H9 (cell line): ENCODE data around the gene ATN1. TPM values are rescaled to one million over a fixed set of nuclear protein-coding genes. Genes with fewer than 3 reads are reported as not detected.
A peak's percentile ranks its signal among the peaks of the same experiment; 100 is the strongest.

Source experiments
- DNase-seq: peaks from one replicate; pipeline ENCODE4 v3.0.0-alpha.2; 2017
- H2AFZ ChIP-seq: one replicate; pipeline ENCODE4 v1.6.1; 2013; ENCODE audit warnings: mild to moderate bottlenecking, low read length, control low read depth, moderate library complexity
- H2AK5ac ChIP-seq: 2 replicates; pipeline ENCODE4 v1.6.1; 2013; ENCODE audit warnings: low read length, control low read depth, mixed read lengths; ENCODE audit not compliant: insufficient read length
- H2BK120ac ChIP-seq: one replicate; pipeline ENCODE4 v1.6.1; 2013; ENCODE audit warnings: low read depth, mild to moderate bottlenecking, low read length, control low read depth, inconsistent platforms; ENCODE audit not compliant: poor library complexity, severe bottlenecking
- H2BK12ac ChIP-seq: 2 replicates; pipeline ENCODE4 v1.6.1; 2013; ENCODE audit warnings: low read length, control low read depth, mixed read lengths, low read depth; ENCODE audit not compliant: insufficient read length
- H2BK15ac ChIP-seq: 2 replicates; pipeline ENCODE4 v1.6.1; 2013; ENCODE audit warnings: low read depth, low read length, control low read depth
- H2BK20ac ChIP-seq: one replicate; pipeline ENCODE4 v1.6.1; 2013; ENCODE audit warnings: low read depth, mild to moderate bottlenecking, low read length, control low read depth, inconsistent platforms; ENCODE audit not compliant: poor library complexity, severe bottlenecking
- H2BK5ac ChIP-seq: 2 replicates; pipeline ENCODE4 v1.6.1; 2013; ENCODE audit warnings: low read length, control low read depth, mixed read lengths; ENCODE audit not compliant: insufficient read length
- H3K14ac ChIP-seq: 2 replicates; pipeline ENCODE4 v1.6.1; 2013; ENCODE audit warnings: low read length, control low read depth; ENCODE audit not compliant: insufficient read depth
- H3K18ac ChIP-seq: 2 replicates; pipeline ENCODE4 v1.6.1; 2013; ENCODE audit warnings: low read depth, mild to moderate bottlenecking, mixed read lengths, low read length, control low read depth; ENCODE audit not compliant: insufficient read length
- H3K23ac ChIP-seq: 2 replicates; pipeline ENCODE4 v1.6.1; 2013; ENCODE audit warnings: low read length, control low read depth, mixed read lengths, low read depth; ENCODE audit not compliant: insufficient read length
- H3K23me2 ChIP-seq: 2 replicates; pipeline ENCODE4 v1.6.1; 2013; ENCODE audit warnings: low read depth, mild to moderate bottlenecking, mixed read lengths, low read length, control low read depth; ENCODE audit not compliant: insufficient read length, poor library complexity, severe bottlenecking
- H3K27ac ChIP-seq: 2 replicates; pipeline ENCODE4 v1.5.1; 2013; ENCODE audit warnings: low read length, control low read depth, mixed read lengths, low read depth; ENCODE audit not compliant: insufficient read length
- H3K27me3 ChIP-seq: 2 replicates; pipeline ENCODE4 v1.6.1; 2013; ENCODE audit warnings: low read length, control low read depth, inconsistent platforms; ENCODE audit not compliant: insufficient read depth
- H3K4ac ChIP-seq: 2 replicates; pipeline ENCODE4 v1.6.1; 2013; ENCODE audit warnings: low read depth, mild to moderate bottlenecking, control low read depth, inconsistent platforms, low read length, moderate library complexity
- H3K4me1 ChIP-seq: 2 replicates; pipeline ENCODE4 v1.6.1; 2013; ENCODE audit warnings: low read length, control low read depth, inconsistent platforms; ENCODE audit not compliant: insufficient read depth
- H3K4me2 ChIP-seq: 2 replicates; pipeline ENCODE4 v1.6.1; 2013; ENCODE audit warnings: low read length, control low read depth, mixed read lengths; ENCODE audit not compliant: insufficient read length, insufficient read depth
- H3K56ac ChIP-seq: 2 replicates; pipeline ENCODE4 v1.6.1; 2013; ENCODE audit warnings: low read depth, mild to moderate bottlenecking, mixed read lengths, low read length, control low read depth; ENCODE audit not compliant: insufficient read length
- H3K79me1 ChIP-seq: 2 replicates; pipeline ENCODE4 v1.6.1; 2013; ENCODE audit warnings: low read depth, mild to moderate bottlenecking, moderate library complexity, low read length, control low read depth, inconsistent platforms; ENCODE audit not compliant: insufficient read depth, poor library complexity, severe bottlenecking
- H3K79me2 ChIP-seq: 2 replicates; pipeline ENCODE4 v1.6.1; 2013; ENCODE audit warnings: low read length, control low read depth, inconsistent platforms; ENCODE audit not compliant: insufficient read depth
- H3K9ac ChIP-seq: 2 replicates; pipeline ENCODE4 v1.6.1; 2013; ENCODE audit warnings: low read length, control low read depth, mixed read lengths; ENCODE audit not compliant: insufficient read length; ENCODE audit errors: extremely low read depth
- H3K9me3 ChIP-seq: one replicate; pipeline ENCODE4 v1.6.1; 2013; ENCODE audit warnings: low read depth, low read length, inconsistent platforms; ENCODE audit not compliant: control insufficient read depth
- H3T11ph ChIP-seq: one replicate; pipeline ENCODE4 v1.6.1; 2013; ENCODE audit warnings: mild to moderate bottlenecking, low read length, control low read depth, inconsistent platforms
- H4K20me1 ChIP-seq: one replicate; pipeline ENCODE4 v1.6.1; 2013; ENCODE audit not compliant: control insufficient read depth, insufficient read length, insufficient read depth
- H4K5ac ChIP-seq: 2 replicates; pipeline ENCODE4 v1.6.1; 2013; ENCODE audit warnings: low read depth, mild to moderate bottlenecking, mixed read lengths, low read length, control low read depth; ENCODE audit not compliant: insufficient read length
- H4K8ac ChIP-seq: replicated peaks from 2 replicates; pipeline ENCODE4 v1.6.1; 2013; ENCODE audit warnings: low read length, control low read depth, mixed read lengths, low read depth; ENCODE audit not compliant: insufficient read length
- H4K91ac ChIP-seq: 2 replicates; pipeline ENCODE4 v1.6.1; 2013; ENCODE audit warnings: low read depth, mild to moderate bottlenecking, moderate library complexity, mixed read lengths, low read length, control low read depth; ENCODE audit not compliant: insufficient read length
- H3K27ac Mint-ChIP-seq, 3 experiments: 2 replicates in 2 of 3; 3 replicates in 1 of 3; pipeline ENCODE4 v1.8.0; 2020 to 2021; ENCODE audit warnings: mixed read lengths in 3 of 3, mild to moderate bottlenecking in 1 of 3, moderate library complexity in 1 of 3
- H3K27me3 Mint-ChIP-seq: 2 replicates; pipeline ENCODE4 v1.8.0; 2021; ENCODE audit warnings: low read depth, mild to moderate bottlenecking, moderate library complexity, mixed read lengths
- H3K36me3 Mint-ChIP-seq, 3 experiments: 2 replicates in 2 of 3; 3 replicates in 1 of 3; pipeline ENCODE4 v1.8.0; 2020 to 2021; ENCODE audit warnings: low read depth in 3 of 3, mixed read lengths in 3 of 3; ENCODE audit not compliant: insufficient read depth in 1 of 3
- H3K4me1 Mint-ChIP-seq, 2 experiments: 2 replicates each; pipeline ENCODE4 v1.8.0; 2020; ENCODE audit warnings: mixed read lengths in 2 of 2
- H3K4me3 Mint-ChIP-seq, 2 experiments: 2 replicates in 1 of 2; 3 replicates in 1 of 2; pipeline ENCODE4 v1.8.0; 2020 to 2021; ENCODE audit warnings: mild to moderate bottlenecking in 2 of 2, mixed read lengths in 2 of 2, moderate library complexity in 1 of 2
- H3K9me3 Mint-ChIP-seq, 2 experiments: 2 replicates in 1 of 2; 3 replicates in 1 of 2; pipeline ENCODE4 v1.8.0; 2020; ENCODE audit warnings: mild to moderate bottlenecking in 2 of 2, mixed read lengths in 2 of 2, moderate library complexity in 1 of 2
- CTCF ChIP-seq: fragments of 200-600 bp; sonication (generic); conservative IDR thresholded peaks from 3 replicates; pipeline ENCODE4 v1.8.0; 2021; ENCODE audit warnings: antibody characterized with exemption, mild to moderate bottlenecking
- WGBS: extraction: QIAGEN DNeasy Blood & Tissue Kit; methylation state at CpG from one replicate; pipeline ENCODE4 v1.1.7; 2013; ENCODE audit warnings: missing lambda C conversion rate, low lambda C conversion rate, mixed read lengths; ENCODE audit not compliant: insufficient read length; ENCODE audit errors: extremely low coverage; 5-methylcytosine and 5-hydroxymethylcytosine counted together
- total RNA-seq: library from RNA; stranded (reverse); gene quantifications from 2 replicates; pipeline ENCODE4 v1.2.1, GENCODE V29; 2021

The ATN1 gene
- total RNA-seq, 1 experiment from 2014 or later: 103 TPM

GRCh38 chr12:6925239-6925539 lies 2.6 kb upstream of the ATN1 start:
- Mint-ChIP-seq H3K4me3 (peak overlapping the region; percentile 76 to 89), H3K36me3 (peaks cover 15 to 44% (median 37%) of the 10 kb centered on the region in 3 experiments; a peak in 6 of 7 replicates), H3K9me3 (peaks cover 0 to 2% of the 10 kb centered on the region in 2 experiments; a peak in 1 of 5 replicates), H3K4me1 (peaks cover 55 to 58% of the 10 kb centered on the region in 2 experiments), H3K27me3 (peaks cover 1% of the 10 kb centered on the region; the same call in 1 of the 2 replicates), H3K27ac (peak overlapping the region; percentile 98 to 100 (median 99))
- no peak overlapping the region for H3T11ph ChIP-seq
- no peak overlapping the region for H4K8ac ChIP-seq
- H2AFZ ChIP-seq: no peak overlapping the region
- DNase-seq: no peak
- H3K27me3 ChIP-seq: no peaks in the 10 kb centered on the region
- H3K56ac ChIP-seq: no peak overlapping the region
- no peak overlapping the region for H2BK12ac ChIP-seq
- H3K79me2 ChIP-seq: peaks cover 18% of the 10 kb centered on the region; the same call in 1 of the 2 replicates
- peak overlapping the region; percentile 55; the same call in 1 of the 2 replicates for H3K14ac ChIP-seq
- no peak overlapping the region for H2BK20ac ChIP-seq
- H3K79me1 ChIP-seq: no peaks in the 10 kb centered on the region
- H2BK15ac ChIP-seq: no peak overlapping the region
- H3K4me2 ChIP-seq: peak overlapping the region; percentile 97
- H3K23ac ChIP-seq: no peak overlapping the region
- H3K4me1 ChIP-seq: peaks cover 3% of the 10 kb centered on the region; the same call in 1 of the 2 replicates
- no peaks in the 10 kb centered on the region for H4K20me1 ChIP-seq
- no peak overlapping the region for H2BK120ac ChIP-seq
- no peak overlapping the region for H4K5ac ChIP-seq
- H3K23me2 ChIP-seq: peaks cover 30% of the 10 kb centered on the region
- peak overlapping the region; percentile 61 for H3K18ac ChIP-seq
- no peak overlapping the region for H2BK5ac ChIP-seq
- no peak overlapping the region for H4K91ac ChIP-seq
- no CpG with 5 or more reads among the region's 1 CpG for WGBS
- no peaks in the 10 kb centered on the region for H3K9me3 ChIP-seq
- no peak for TF ChIP-seq CTCF
- H3K9ac ChIP-seq: peak overlapping the region; percentile 14
- peak overlapping the region; percentile 93 for H3K27ac ChIP-seq
- H3K4ac ChIP-seq: no peak overlapping the region
- H2AK5ac ChIP-seq: no peak overlapping the region
